RWPE2 (cell line): Measurements from ENCODE around the gene SIGLEC6.
A peak's percentile ranks its signal among the peaks of the same experiment; 100 is the strongest.

Source experiments
- ATAC-seq: fragments of 200-7000 bp; cut with Tn5 transposase; 3 replicates; pipeline ENCODE4 v1.9.1; 2021; ENCODE audit warnings: low read depth
- DNase-seq: peaks from one replicate; pipeline ENCODE4 v3.0.0-alpha.2; 2020; ENCODE audit warnings: low spot score
- H3K27ac ChIP-seq: fragments of 450-650 bp; 2 replicates; pipeline ENCODE4 v1.5.1; 2017; ENCODE audit warnings: mild to moderate bottlenecking; ENCODE audit not compliant: poor library complexity, severe bottlenecking
- H3K27me3 ChIP-seq: fragments of 250-450 bp; sonication (Bioruptor Pico); 2 replicates; pipeline ENCODE4 v1.5.1; 2021; ENCODE audit warnings: mild to moderate bottlenecking, moderate library complexity; ENCODE audit not compliant: insufficient read depth, poor library complexity, severe bottlenecking
- H3K36me3 ChIP-seq: fragments of 250-450 bp; sonication (Bioruptor Pico); 2 replicates; pipeline ENCODE4 v1.5.1; 2020; ENCODE audit warnings: low read depth, mild to moderate bottlenecking, moderate library complexity
- H3K4me1 ChIP-seq: fragments of 250-450 bp; sonication (Bioruptor Pico); 2 replicates; pipeline ENCODE4 v1.5.1; 2021; ENCODE audit warnings: mild to moderate bottlenecking, moderate library complexity; ENCODE audit not compliant: insufficient read depth, poor library complexity, severe bottlenecking
- H3K4me3 ChIP-seq: fragments of 250-450 bp; sonication (Bioruptor Pico); 2 replicates; pipeline ENCODE4 v1.5.1; 2021; ENCODE audit warnings: mild to moderate bottlenecking, moderate library complexity; ENCODE audit not compliant: severe bottlenecking
- H3K9me3 ChIP-seq: fragments of 250-450 bp; sonication (Bioruptor Pico); 2 replicates; pipeline ENCODE4 v1.5.1; 2021; ENCODE audit warnings: mild to moderate bottlenecking, moderate library complexity; ENCODE audit not compliant: severe bottlenecking
- CTCF ChIP-seq: fragments of 450-650 bp; IDR thresholded peaks from one replicate; pipeline ENCODE4 v1.5.1; 2017; ENCODE audit warnings: mild to moderate bottlenecking, moderate library complexity; ENCODE audit not compliant: poor library complexity, severe bottlenecking

SIGLEC6 gene

GRCh38 chr19:51541458-51542357, 10.2 kb upstream of the SIGLEC6 start:
- no peaks in the 10 kb centered on the region for H3K9me3 ChIP-seq
- DNase-seq (no peak), ATAC-seq (0 out of 3 replicates have a peak, but pooled peaks have one; percentile 19)
- H3K27ac ChIP-seq: no peak overlapping the region
- H3K4me3 ChIP-seq: no peak overlapping the region
- peaks cover 16% of the 10 kb centered on the region for H3K27me3 ChIP-seq
- H3K36me3 ChIP-seq: no peaks in the 10 kb centered on the region
- TF ChIP-seq CTCF: no peak
- no peaks in the 10 kb centered on the region for H3K4me1 ChIP-seq

- Histone ChIP-seq H3K9me3 (no peaks in the 10 kb centered on the region), H3K4me3 (no peak overlapping the region), H3K36me3 (no peaks in the 10 kb centered on the region), H3K27ac (no peak overlapping the region), H3K4me1 (no peaks in the 10 kb centered on the region), H3K27me3 (peaks cover 23% of the 10 kb centered on the region)
- ATAC-seq: no peak
- DNase-seq: no peak
- TF ChIP-seq CTCF: no peak
Observed at GRCh38 chr19:51539821-51540366, 8.4 kb upstream of the SIGLEC6 start.

- Histone ChIP-seq H3K4me3 (no peak overlapping the region), H3K9me3 (no peaks in the 10 kb centered on the region), H3K36me3 (no peaks in the 10 kb centered on the region), H3K27me3 (peaks cover 55% of the 10 kb centered on the region), H3K27ac (no peak overlapping the region), H3K4me1 (no peaks in the 10 kb centered on the region)
- ATAC-seq: no peak
- no peak for DNase-seq
- no peak for TF ChIP-seq CTCF
Observed at GRCh38 chr19:51535535-51535934, 4.1 kb upstream of the SIGLEC6 start.

- Histone ChIP-seq H3K9me3 (no peaks in the 10 kb centered on the region), H3K27me3 (peaks cover 39% of the 10 kb centered on the region), H3K4me1 (no peaks in the 10 kb centered on the region), H3K27ac (no peak overlapping the region), H3K36me3 (no peaks in the 10 kb centered on the region), H3K4me3 (no peak overlapping the region)
- no peak for TF ChIP-seq CTCF
- no peak for DNase-seq
- ATAC-seq: no peak
Observed at GRCh38 chr19:51530616-51531015, 854 bp downstream of the SIGLEC6 start.

GRCh38 chr19:51529301-51529700, 2.2 kb downstream of the SIGLEC6 start:
- Histone ChIP-seq H3K27ac (no peak overlapping the region), H3K4me3 (no peak overlapping the region), H3K4me1 (no peaks in the 10 kb centered on the region), H3K36me3 (no peaks in the 10 kb centered on the region), H3K9me3 (no peaks in the 10 kb centered on the region), H3K27me3 (peaks cover 30% of the 10 kb centered on the region)
- DNase-seq: no peak
- TF ChIP-seq CTCF: no peak
- ATAC-seq: no peak
